HEK293T (cell line): Measurements from ENCODE around the gene CD59.

ENCODE experiments used
- ARNT ChIP-seq: fragments of 450-650 bp; IDR thresholded peaks from 2 replicates; pipeline ENCODE4 v1.6.1; 2017; ENCODE audit warnings: mild to moderate bottlenecking
- BHLHE40 ChIP-seq: fragments of 450-650 bp; IDR thresholded peaks from 2 replicates; pipeline ENCODE4 v1.6.1; 2016; ENCODE audit warnings: mild to moderate bottlenecking, moderate library complexity, borderline replicate concordance
- FOXK2 ChIP-seq: fragments of 450-650 bp; IDR thresholded peaks from 2 replicates; pipeline ENCODE4 v1.6.1; 2016; ENCODE audit warnings: mild to moderate bottlenecking
- HDGF ChIP-seq: fragments of 450-650 bp; IDR thresholded peaks from 2 replicates; pipeline ENCODE4 v1.6.1; 2017; ENCODE audit warnings: antibody characterized with exemption, borderline replicate concordance
- NFRKB ChIP-seq: fragments of 450-650 bp; IDR thresholded peaks from 2 replicates; pipeline ENCODE4 v1.6.1; 2016; ENCODE audit warnings: mild to moderate bottlenecking, moderate library complexity
- SP1 ChIP-seq: fragments of 450-650 bp; IDR thresholded peaks from 2 replicates; pipeline ENCODE4 v1.6.1; 2017
- TARDBP ChIP-seq: fragments of 450-650 bp; IDR thresholded peaks from 2 replicates; pipeline ENCODE4 v1.6.1; 2016
- ZNF384 ChIP-seq: fragments of 450-650 bp; IDR thresholded peaks from 2 replicates; pipeline ENCODE4 v1.6.1; 2016
- TF ChIP-seq, protein P1 (sequence below): fragments of 450-650 bp; IDR thresholded peaks from 2 replicates; pipeline ENCODE4 v1.6.1; 2016

DNA sequence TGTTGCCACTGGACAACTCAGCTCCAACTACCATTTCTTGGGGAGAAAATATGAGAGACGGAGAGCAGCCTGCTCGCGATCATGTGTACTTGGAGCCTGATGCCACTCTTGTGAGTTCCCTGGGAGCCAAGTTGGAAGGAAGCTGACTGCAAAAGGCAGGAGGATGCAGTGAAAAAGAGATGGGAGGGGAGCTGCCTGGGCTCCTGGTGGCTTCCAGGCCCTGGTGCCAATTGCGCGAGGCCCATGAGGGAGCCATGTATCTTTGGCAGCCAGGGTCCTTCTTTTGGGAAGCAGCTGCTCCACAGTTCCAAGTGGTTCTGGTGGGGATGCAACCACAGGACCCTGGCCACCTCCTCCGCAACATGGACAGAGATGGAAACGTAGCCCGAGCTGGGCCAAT, 46.7 kb downstream of the CD59 start:
- TF ChIP-seq TARDBP (no peak), HDGF (no peak), NFRKB (no peak), SP1 (no peak), BHLHE40 (no peak), FOXK2 (no peak), ARNT (no peak), ZNF384 (no peak)
- TF ChIP-seq, protein P1, sequence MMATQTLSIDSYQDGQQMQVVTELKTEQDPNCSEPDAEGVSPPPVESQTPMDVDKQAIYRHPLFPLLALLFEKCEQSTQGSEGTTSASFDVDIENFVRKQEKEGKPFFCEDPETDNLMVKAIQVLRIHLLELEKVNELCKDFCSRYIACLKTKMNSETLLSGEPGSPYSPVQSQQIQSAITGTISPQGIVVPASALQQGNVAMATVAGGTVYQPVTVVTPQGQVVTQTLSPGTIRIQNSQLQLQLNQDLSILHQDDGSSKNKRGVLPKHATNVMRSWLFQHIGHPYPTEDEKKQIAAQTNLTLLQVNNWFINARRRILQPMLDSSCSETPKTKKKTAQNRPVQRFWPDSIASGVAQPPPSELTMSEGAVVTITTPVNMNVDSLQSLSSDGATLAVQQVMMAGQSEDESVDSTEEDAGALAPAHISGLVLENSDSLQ: no peak
